NCI-H2029 treated with DMSO at 0.1 percent for 48 hours (cell line): Measurements from ENCODE around the gene CPN1.
"Not testable (repeated sequence)": the region's sequence is repeated elsewhere in the genome, so short reads cannot be mapped to it uniquely, and the experiment has no call there.

ENCODE experiments used
- DNase-seq: peaks from one replicate; lab custom pipeline; 2025; lab: John Stamatoyannopoulos, UW

Gene CPN1

DNA sequence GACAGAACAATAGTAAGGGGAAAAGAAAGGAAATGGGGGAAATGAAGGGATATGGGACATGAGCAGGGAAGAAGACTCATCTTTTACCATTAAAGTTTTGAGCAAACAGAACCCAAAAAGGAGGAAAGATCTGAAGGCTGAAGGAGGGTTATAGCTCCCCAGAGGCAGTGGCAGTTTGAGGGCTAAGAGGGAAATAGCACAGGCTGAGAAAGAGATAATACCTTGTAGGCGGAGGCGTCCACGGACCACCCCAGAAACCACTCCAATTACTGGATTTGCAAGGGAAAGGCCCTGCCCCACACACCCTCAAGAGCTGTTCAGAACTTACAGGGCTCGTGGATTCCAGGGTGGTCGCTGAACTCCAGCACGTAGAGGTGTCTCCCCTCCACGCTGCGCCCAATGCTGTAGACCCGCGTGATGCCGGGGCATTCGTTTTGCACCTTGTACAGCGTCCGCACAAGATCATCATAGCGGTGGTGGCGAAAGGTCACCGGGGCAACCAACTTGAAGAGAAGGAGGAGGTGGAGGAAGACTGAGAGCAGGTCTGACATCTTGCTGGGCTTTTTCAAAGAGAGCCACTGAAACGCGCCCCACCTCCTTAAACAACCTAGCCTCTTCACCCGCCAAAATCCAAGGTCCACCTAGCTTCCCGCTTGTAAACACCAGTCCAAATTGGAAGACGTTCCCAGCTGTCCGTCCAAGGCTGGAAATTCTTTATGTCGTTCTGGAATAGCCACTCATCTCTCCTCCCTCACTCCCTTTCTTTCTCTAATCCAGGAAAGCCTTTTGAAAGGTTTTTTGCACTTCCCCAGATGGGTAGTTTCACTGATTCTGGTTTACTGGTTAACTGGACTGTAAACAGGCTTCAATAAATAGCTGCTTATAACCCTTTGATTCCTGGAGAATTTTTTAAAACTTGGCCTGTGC, at the start of gene CPN1:
TSS of gene CPN1 (minus strand) at position 795 of the 927 bp plus-strand sequence. CDS start at position 551, 244 bp downstream.
- no peak for DNase-seq

DNA sequence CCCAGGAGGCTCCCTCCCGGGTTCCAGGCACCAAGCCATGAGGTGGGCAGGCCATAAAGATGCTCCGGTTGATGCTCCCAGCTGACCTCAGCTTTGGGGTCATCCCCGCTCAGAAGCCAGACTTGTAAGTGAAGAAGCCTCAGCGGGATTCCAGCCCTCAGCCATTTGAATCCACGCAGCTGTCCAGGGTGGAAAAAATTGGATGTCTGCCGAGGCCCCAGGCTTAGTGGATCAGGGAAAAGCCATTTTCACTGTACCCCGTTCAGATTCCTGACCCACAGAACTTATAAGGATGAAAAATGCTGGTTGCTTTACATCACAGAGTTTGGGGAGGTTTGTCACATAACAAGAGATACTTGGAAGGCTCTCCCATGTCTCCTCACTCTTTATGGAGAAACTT, 49.2 kb upstream of the CPN1 start:
- no peak for DNase-seq

DNA sequence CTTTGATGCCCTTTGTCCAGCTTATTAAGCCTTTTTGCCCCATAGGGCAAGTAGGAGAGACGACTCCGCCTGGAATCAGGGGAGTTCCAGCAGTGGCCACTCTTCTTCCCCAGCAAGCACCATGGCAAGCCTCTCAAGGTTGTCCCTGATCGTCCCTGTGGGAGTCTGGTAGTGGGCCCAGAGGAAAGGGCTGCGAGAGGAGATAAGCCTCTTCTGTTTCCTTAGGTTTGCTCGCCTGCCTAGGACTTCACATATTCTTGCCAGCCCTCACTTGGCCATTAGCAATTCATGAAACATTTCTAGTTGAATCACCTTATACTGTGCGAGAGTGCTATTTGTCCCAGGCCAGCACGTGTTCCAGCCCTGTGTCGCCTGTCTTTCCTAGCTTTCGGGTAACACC, 47.8 kb upstream of the CPN1 start:
- no peak for DNase-seq

DNA sequence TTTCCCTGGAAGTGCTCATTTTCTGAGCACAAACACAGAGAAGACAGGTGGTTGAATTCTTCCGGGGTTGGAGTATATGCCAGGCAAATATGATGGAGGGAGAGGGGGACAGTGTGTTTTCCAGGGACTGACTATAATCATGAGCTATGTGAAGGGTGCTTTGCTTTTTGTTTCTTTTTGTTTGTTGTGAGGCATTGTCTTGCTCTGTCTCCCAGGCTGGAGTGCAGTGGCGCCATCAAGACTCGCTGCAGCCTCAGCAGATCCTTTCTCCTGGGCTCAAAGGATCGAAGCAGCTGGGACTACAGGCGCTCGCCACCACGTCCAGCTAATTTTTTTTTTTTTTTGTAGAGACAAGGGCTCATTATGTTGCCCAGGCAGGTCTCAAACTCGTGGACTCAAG, 47.3 kb upstream of the CPN1 start:
- DNase-seq: no peak

DNA sequence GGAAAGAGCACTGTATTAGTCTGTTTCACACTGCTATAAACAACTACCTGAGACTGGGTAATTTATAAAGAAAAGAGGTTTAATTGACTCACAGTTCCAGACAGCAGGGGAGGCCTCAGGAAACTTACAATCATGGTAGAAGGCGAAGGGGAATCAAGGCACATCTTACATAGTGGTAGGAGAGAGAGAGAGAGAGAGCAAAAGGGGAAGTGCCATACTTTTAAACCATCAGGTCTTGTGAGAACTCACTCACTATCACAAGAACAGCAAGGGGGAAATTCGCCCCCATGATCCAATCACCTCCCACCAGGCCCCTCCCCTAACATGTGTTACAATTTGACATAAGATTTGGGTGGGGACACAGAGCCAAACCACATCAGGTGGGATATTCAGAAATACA, 43.7 kb upstream of the CPN1 start:
- DNase-seq: not testable (repeated sequence)

DNA sequence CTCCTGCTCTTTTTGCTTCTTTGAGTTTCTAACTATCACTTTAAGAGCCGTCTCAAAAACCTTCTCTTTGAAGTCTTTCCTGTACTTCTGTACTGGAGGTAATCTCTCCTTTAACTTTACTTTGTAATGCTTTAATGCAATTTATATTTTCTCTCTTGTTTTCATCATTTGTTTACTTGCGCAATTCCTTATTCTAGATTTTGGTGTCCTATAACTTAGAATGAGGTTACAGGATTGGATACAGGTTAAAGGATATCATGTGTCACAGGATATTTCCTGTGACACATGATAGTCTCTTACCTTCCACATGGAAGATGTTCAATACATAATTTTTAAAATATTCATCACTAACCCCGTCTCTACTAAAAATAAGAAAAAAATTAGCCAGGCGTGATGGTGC, 42.4 kb upstream of the CPN1 start:
- no peak for DNase-seq

DNA sequence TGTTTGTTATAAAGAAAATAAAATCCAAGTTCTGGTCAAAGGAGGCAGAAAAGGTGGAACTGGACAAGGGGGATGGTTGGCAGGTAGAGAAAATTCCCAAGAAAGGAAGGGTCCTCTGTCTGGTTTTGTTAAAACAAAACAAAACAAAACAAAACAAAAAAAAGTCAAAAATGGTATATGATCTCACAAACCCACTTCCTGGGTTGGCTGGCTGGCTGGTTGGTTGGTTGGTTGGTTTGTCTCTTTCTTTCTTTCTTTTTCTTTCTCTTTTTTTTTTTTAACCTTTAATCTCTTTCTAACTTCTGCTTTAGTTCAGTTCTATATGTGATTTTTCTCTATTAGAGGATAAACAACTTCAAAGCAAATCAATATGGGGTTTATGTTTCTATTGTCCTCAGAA, 41.1 kb upstream of the CPN1 start:
- no peak for DNase-seq

DNA sequence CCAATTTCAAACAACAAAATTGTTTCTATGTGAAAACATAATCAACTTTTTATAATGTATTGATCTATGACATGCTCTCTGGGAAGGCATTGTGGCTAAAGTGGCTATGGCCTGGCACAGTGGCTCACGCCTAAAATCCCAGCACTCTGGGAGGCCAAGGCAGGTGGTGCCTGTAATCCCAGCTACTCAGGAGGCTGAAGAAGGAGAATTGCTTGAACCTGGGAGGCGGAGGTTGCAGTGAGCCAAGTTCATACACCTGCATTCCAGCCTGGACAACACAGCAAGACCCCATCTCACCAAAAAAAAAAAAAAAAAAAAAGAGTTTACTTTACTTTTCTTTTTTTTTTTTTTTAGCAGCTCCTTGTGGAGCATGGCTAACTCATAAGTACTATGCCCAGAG, 38.9 kb upstream of the CPN1 start:
- DNase-seq: no peak

DNA sequence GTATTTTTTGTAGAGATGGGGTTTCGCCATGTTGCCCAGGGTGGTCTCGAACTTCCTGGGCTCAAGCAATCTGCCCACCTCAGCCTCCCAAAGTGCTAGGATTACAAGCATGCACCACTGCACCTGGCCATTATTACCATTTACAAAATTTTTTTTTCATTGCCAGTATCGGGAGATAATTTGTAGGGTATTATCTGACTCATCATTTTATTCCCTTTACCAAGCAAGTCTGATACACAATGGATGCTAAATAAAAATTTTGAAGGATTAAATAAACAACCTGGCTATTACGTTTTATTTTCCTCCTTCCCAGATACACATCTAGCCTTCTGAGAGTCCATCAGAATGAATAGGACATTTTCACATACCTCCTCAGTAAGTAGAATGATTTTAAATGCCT, 38.1 kb upstream of the CPN1 start:
- no peak for DNase-seq

DNA sequence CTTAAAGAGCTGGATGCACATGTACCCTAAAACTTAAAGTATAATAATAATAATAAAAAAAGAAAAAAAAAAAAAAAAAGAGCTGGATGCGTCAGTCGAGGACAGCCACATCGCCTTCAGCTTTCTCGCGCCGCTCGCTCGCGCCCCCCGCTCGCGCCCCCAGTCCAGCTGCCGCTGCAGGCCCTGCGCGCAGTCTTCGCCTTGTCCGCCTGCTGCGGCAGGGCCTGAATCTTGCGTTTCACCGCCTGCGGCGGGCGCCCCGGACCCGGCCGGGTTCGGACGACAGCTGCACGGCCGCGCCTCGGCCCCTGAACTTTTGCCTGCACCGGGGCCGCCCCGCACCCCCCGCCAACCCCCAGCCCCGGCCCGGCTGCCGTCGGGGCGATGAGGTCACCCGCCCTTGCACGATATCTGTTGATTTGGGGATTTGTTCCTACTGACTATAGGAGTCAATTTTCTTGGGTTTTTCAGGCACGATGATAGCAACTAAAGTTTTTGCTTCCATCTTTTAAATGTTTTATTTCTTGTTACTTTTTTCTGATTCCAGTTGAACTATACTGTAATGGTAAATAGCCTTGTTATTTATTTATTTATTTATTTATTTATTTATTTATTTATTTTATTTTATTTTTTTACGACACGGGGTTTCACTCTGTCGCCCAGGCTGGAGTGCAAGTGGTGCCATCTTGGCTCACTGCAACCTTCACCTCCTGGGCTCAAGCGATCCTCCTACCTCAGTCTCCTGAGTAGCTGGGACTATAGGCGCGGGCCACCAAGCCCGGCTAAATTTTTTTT, 33.5 kb upstream of the CPN1 start:
- DNase-seq: no peak

DNA sequence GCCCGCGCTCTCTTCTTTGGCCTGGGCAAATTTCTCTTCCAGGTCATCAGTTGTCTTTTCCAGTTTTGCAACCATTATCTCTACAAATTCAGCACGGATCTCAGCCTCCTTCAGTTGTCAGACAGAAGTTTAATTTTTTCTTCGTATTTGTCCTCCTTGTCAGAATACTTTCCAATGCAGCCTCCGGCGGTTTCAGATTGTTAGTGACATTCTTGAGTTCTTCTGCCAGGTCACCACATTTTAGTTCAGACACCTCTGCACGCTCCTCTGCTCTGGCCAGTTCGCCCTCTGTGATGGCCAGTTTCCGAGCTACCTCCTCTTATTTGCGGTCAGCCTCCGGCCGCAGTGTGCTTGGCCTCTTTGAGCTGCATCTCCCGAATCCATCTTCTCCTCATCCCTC, 32.8 kb upstream of the CPN1 start:
- no peak for DNase-seq

DNA sequence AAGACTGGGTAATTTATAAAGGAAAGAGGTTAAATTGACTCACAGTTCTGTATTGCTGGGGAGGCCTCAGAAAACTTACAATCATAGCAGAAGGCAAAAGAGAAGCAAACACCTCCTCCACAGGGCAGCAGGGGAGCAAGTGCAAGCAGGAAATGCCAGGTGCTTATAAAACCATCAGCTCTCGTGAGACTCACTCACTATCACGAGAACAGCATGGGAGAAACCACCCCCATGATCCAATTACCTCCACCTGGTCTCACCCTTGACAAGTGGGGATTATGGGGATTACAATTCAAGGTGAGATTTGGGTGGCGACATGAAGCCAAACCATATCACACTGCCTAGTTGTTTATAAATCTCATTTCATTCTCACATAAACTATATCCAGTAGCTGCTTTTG, 28.0 kb upstream of the CPN1 start:
- no peak for DNase-seq

DNA sequence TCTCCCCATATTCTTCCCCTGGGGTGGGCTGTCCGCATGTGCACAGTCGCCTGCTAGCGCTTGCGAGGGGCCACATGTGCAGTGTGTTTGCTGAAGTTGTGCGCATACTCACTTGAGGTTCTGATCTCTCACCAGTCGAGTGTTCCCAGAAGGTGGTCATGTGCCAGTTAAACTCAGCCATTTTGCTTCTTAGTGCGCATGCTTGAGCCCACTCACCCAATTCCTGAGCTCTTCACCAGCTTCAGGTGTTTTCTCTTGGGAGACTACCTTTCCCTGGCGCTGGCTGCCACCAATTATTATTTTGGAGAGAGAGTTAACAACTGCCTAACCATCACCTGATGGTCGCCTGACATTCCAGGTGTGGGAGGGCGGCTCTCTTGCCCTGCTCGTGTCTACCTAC, 25.2 kb upstream of the CPN1 start:
- DNase-seq: no peak

DNA sequence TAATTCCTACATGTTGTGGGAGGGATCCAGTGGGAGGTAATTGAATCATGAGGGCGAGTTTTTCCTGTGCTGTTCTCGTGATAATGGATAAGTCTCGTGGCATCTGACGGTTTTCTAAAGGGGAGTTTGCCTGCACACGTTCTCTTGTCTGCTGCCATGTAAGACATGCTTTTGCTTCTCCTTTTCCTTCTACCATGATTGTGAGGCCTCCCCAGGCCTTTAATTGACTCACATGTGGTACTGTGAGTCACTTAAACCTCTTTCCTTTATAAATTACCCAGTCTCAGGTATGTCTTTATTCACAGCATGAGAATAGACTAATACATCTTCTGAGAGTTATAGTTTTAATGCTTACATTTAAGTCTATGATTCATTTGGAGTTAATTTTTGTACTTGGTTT, 22.6 kb upstream of the CPN1 start:
- no peak for DNase-seq

DNA sequence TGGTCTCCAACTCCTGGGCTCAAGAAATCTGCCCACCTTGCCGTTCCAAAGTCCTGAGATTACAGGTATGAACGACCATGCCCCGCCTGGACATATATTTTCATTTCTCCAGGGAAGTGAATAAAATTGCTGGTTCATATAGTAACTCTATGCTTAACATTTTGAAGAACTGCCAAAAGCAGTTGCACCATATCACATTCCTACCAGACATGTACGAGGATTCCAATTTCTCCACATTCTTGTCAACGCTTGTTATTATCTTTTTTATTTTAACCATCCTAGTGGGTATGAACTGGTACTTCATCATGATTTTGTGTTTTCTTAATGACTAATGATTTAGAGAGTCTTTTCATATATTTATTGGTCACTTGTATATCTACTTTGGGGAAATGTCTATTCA, 21.9 kb upstream of the CPN1 start:
- no peak for DNase-seq

DNA sequence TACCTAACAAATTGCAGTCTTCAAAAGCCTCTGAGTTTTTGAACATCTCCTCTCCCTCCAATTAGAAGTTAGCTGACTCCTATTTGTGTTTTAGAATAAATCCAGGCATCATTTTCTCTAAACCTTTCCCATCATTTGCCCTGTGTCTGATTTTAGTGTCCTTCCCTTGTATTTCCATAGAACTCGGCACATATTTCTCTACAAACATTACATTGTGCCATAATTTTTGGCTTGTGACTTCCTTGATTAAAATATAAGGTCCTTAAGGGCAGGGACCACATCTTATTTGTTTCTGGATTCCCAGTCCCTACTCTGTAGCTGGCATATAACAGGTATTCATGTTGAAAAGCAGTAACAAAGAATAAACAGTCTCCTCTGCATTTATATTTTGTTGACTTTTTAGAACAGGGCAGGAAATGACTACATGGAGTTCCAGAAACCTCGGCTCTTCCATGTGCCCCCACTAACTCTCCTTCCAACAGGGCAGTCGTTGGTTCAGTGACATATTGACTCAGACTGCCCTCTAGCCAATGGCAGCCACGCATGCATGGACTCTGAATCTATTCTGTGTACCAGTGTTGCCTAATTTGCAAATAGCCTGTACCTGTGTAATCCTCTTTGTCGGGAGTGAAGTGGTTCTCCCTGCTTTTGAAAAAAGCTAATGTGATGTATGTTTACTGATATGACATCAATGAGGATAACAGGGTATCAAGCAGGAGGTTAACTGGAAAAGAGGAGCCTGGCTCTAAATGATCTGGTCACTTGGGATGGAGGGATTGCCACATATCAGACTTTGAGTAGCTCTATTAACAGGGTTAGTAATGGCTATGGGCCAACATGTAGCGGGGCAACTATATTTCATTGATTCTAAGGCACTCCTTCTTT, 19.8 kb upstream of the CPN1 start:
- DNase-seq: no peak

DNA sequence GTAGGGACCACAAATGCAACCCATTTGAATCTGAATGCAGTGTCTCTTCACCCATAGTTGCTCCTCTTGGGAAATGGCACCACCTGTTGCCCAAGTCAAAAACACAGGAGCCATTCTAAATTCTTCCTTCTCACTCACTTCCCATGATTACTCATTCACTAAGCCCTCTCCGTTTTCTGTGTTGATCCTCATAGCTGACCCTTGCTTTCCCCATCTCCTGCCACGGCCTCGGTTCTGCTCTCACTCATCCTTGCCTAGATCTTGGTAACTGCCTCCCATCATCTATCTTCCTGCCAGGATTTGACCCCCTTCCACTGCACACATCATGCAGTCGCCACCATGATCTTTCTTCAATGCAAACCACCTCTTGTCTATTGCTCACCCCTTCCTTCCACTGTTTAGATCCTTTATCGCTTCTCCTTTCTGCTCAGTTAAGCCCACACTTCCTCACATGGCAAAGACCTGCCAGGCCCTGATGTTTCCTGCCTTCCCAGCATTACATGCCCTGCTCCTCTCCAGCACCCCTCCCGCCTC, 19.0 kb upstream of the CPN1 start:
- DNase-seq: no peak

DNA sequence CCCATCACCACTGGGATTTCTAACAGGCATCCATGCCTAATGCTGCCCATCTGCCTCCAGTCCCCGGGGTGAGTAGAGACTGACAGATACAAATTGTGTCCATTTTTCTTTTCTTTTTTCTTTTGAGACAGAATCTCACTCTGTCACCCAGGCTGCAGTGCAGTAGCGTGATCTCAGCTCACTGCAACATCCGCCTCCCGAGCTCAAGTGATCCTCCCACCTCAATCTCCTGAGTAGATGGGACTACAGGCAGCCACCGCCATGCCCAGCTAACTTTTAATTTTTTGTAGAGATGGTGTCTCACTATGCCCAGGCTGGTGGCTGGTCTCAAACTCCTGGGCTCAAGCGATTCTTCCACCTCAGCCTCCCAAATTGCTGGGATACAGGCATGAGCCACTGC, 7.6 kb upstream of the CPN1 start:
- no peak for DNase-seq

DNA sequence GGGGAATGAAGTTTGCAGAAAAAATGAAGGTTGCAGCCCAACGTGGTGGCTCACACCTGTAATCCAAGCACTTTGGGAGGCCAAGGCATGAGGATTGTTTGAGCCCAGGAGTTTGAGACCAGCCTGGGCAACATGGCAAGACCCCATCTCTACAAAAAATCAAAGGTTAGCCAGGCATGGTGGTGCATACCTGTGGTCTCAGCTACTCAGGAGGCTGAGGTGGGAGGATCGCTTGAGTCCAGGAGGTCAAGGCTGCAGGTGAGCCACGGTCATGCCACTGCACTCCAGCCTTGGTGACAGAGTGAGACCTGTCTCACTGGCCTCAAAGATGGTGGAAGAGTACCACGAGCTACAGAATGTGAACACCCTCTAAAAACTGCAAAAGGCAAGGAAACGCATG, 5.0 kb upstream of the CPN1 start:
- DNase-seq: not testable (repeated sequence)

DNA sequence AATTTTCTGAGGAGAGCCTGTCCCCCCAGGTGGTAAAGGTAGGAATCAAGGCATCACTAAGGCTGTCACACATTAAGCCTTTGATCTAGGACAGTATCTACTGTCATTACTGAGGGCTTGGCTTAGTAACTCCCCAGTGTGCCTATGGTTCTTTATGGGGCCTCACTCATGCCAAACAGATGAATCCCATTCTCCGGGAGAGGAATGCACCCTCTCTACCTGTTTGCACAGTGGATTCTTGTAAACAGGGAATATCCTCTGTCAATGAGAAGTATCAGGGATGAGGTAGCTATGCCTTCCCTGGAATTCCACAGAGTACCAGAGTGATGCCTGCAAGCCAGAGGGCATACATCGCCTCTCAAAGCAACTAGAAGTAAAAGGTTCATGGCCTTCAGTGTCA, 3.9 kb upstream of the CPN1 start:
- no peak for DNase-seq

DNA sequence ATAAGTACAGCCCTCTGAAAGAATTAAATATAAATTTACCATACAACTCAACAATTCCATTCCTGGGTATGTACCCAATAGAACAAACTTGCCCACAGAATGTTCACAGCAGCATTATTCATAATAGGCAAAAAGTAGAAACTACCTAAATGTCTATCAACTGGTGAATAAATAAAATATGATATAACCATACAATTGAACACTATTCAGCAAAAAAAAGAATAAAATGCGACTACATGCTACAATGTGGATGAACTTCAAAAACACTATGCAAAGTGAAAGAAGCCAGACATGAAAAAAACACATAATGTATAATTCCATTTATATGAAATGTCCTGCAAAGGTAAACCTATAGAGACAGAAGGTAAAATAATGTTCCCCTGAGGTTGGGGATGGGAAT, 2.0 kb upstream of the CPN1 start:
- DNase-seq: no peak

DNA sequence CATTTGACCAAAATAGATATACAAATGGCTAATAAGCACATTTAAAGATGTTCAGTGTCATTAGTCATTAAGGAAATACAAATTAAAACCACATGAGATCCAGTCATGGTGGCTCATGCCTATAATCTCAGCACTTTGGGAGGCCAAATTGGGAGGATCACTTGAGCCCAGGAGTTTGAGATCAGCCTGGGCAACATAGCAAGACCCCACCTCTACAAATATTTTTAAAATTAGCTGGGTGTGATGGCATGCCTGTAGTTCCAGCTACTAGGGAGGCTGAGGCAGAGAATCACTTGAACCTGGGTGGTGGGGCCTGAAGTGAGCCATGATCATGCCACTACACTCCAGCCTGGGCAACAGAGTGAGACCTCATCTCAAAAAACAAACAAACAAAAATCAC, 607 bp upstream of the CPN1 start:
- DNase-seq: not testable (repeated sequence)
